ENCODE results near the gene ATP2A3.

ATP2A3 gene

GRCh38 chr17:3955673-3955988, 8.6 kb downstream of the ATP2A3 start:
- no peak for DNase-seq (ENCODE audit: low read depth in 2 of 2)
- no peak overlapping the region for H3K4me3 ChIP-seq (replicated peaks in 1 of 2; ENCODE audit: low read depth in 2 of 2, low read length in 2 of 2)
- no peak for TF ChIP-seq CTCF (IDR thresholded peaks at IDR 0.05; ENCODE audit: low read depth, low read length)

- no peak for TF ChIP-seq CTCF (IDR thresholded peaks at IDR 0.05; ENCODE audit: low read depth, low read length)
- DNase-seq (ENCODE audit: low read depth in 2 of 2): no peak
- no peak overlapping the region for H3K4me3 ChIP-seq (replicated peaks in 1 of 2; ENCODE audit: low read depth in 2 of 2, low read length in 2 of 2)
Measured at GRCh38 chr17:3954976-3955672, 9.1 kb downstream of the ATP2A3 start.

- no peak overlapping the region for H3K4me3 ChIP-seq (replicated peaks in 1 of 2; ENCODE audit: low read depth in 2 of 2, low read length in 2 of 2)
- no peak for TF ChIP-seq CTCF (IDR thresholded peaks at IDR 0.05; ENCODE audit: low read depth, low read length)
- DNase-seq (ENCODE audit: low read depth in 2 of 2): no peak
Measured at GRCh38 chr17:3954086-3954485, 10.2 kb downstream of the ATP2A3 start.

GRCh38 chr17:3953542-3953941, 10.7 kb downstream of the ATP2A3 start:
- TF ChIP-seq CTCF (IDR thresholded peaks at IDR 0.05; ENCODE audit: low read depth, low read length): no peak
- no peak for DNase-seq (ENCODE audit: low read depth in 2 of 2)
- H3K4me3 ChIP-seq (replicated peaks in 1 of 2; ENCODE audit: low read depth in 2 of 2, low read length in 2 of 2): no peak overlapping the region

GRCh38 chr17:3952186-3952585, 12.1 kb downstream of the ATP2A3 start:
- no peak for DNase-seq (ENCODE audit: low read depth in 2 of 2)
- TF ChIP-seq CTCF (IDR thresholded peaks at IDR 0.05; ENCODE audit: low read depth, low read length): no peak
- no peak overlapping the region for H3K4me3 ChIP-seq (replicated peaks in 1 of 2; ENCODE audit: low read depth in 2 of 2, low read length in 2 of 2)

GRCh38 chr17:3951420-3951819, 12.8 kb downstream of the ATP2A3 start:
- no peak overlapping the region for H3K4me3 ChIP-seq (replicated peaks in 1 of 2; ENCODE audit: low read depth in 2 of 2, low read length in 2 of 2)
- DNase-seq (ENCODE audit: low read depth in 2 of 2): no peak
- no peak for TF ChIP-seq CTCF (IDR thresholded peaks at IDR 0.05; ENCODE audit: low read depth, low read length)

- H3K4me3 ChIP-seq (replicated peaks in 1 of 2; ENCODE audit: low read depth in 2 of 2, low read length in 2 of 2): no peak overlapping the region
- no peak for DNase-seq (ENCODE audit: low read depth in 2 of 2)
- TF ChIP-seq CTCF (IDR thresholded peaks at IDR 0.05; ENCODE audit: low read depth, low read length): no peak
Measured at GRCh38 chr17:3951003-3951402, 13.2 kb downstream of the ATP2A3 start.
